Pancreas (tissue), 10 donors: ENCODE measurements around the gene ZNF444. TPM values are rescaled to one million over a fixed set of nuclear protein-coding genes. Genes with fewer than 3 reads are reported as not detected.
A peak's percentile ranks its signal among the peaks of the same experiment; 100 is the strongest.

Experiments
- ATAC-seq, 4 donors: fragments of 200-7000 bp; cut with Tn5 transposase; one replicate each; pipeline versions ENCODE4 v1.8.0 to v1.9.1; 2020; ENCODE audit warnings: mild to moderate bottlenecking in 4 of 4, moderate library complexity in 4 of 4
- DNase-seq, 6 donors: peaks; one replicate each; pipeline ENCODE4 v3.0.0-alpha.2; 2020
- FAIRE-seq: peaks from 2 replicates; lab custom pipeline; 2012; peaks lifted over from hg19 to GRCh38; lab: Jason Lieb, UNC
- H3K27ac ChIP-seq, 4 donors: fragments of 200-600 bp; sonication (generic); 1 replicate in 3 of 4; 2 replicates in 1 of 4; pipeline versions ENCODE4 v1.5.0 to v1.8.0; 2020
- H3K27me3 ChIP-seq, 4 donors: fragments of 200-600 bp; one replicate each; pipeline ENCODE4 v1.8.0; 2021
- H3K36me3 ChIP-seq, 3 donors: fragments of 200-600 bp; sonication (generic) in 1 of 3; one replicate each; pipeline versions ENCODE4 v1.5.0 to v1.8.0; 2020 to 2021
- H3K4me1 ChIP-seq, 3 donors: fragments of 200-600 bp; one replicate each; pipeline ENCODE4 v1.8.0; 2021
- H3K4me3 ChIP-seq, 4 donors: fragments of 200-600 bp; sonication (generic) in 2 of 4; one replicate each; pipeline versions ENCODE4 v1.5.0 to v1.8.0; 2020 to 2021
- H3K9me3 ChIP-seq, 4 donors: fragments of 200-600 bp; one replicate each; pipeline ENCODE4 v1.8.0; 2021
- CTCF ChIP-seq, 4 donors: fragments of 200-600 bp; sonication (generic) in 3 of 4; IDR thresholded peaks; one replicate each; pipeline versions ENCODE4 v1.5.0 to v1.8.0; 2021; ENCODE audit warnings: antibody characterized with exemption in 4 of 4
- WGBS, 2 donors: extraction: QIAGEN DNeasy Blood & Tissue Kit; methylation state at CpG; one replicate each; pipeline ENCODE4 v1.1.7; 2013; 5-methylcytosine and 5-hydroxymethylcytosine counted together
- intact Hi-C, 3 donors: fragments of 100-400 bp; cut with DNase I; formaldehyde crosslinking; loops; one replicate each; pipeline versions ENCODE4 v1.11.1 to v1.14.2; 2022
- polyA plus RNA-seq, 2 donors: library from polyadenylated mRNA; stranded (reverse); fragments of 200-250 nt; gene quantifications; one replicate each; pipeline ENCODE4 v1.2.3, GENCODE V29; 2013
- total RNA-seq, 6 donors: library from RNA; stranded (reverse); fragmentation: NEBNext Ultra II Directional in 4 of 6; extraction: Animal tissue kit (Norgen Biotek cat#: 25700) in 4 of 6; gene quantifications; one replicate each; pipeline versions ENCODE4 v1.2.1 to v1.2.4, GENCODE V29; 2021 to 2023
- donor health status: healthy with polysubstance abuse.
- donor health status: DM: no; HTN: no; CAD: no; lungs with moderate emphysema.
- donor health status: DM: no; HTN: no; CAD: no.
- donor health status: control.
- donor health status: control.
- donor health status: Bipolar disorder and iron deficiency.
- donor health status: DM: yes; HTN: yes; CAD: no.
- donor health status: DM: no; HTN: no; CAD: no.
- donor health status: DM: no; HTN: no; CAD: no.
- donor health status: DM: yes; HTN: yes; CAD: no.

Gene ZNF444
- total and polyA plus RNA-seq, 8 donors: 27.9 to 99.0 (median 34.2) TPM

- no peak overlapping the region for H3K4me3 ChIP-seq
- no peaks in the 10 kb centered on the region for H3K36me3 ChIP-seq
- H3K27me3 ChIP-seq: no peaks in the 10 kb centered on the region
- DNase-seq (no peak), ATAC-seq (no peak), FAIRE-seq (no peak)
- H3K27ac ChIP-seq: no peak overlapping the region
- intact Hi-C loops: loop anchor here in 2 of 3 donors (5.0 to 10.0 kb wide), 2 partner anchors 42 to 45 kb away; no protein-coding TSS in a partner anchor
- 88 to 92% methylated on average over 5 of the region's 5 CpGs for WGBS, 2 donors
- TF ChIP-seq CTCF (IDR thresholded peaks at IDR 0.05): no peak
- peaks cover 35 to 43% (median 40%) of the 10 kb centered on the region in 3 donors for H3K4me1 ChIP-seq
- H3K9me3 ChIP-seq: no peaks in the 10 kb centered on the region
Observed at GRCh38 chr19:56149656-56150038, 8.6 kb downstream of the ZNF444 start.

- Histone ChIP-seq H3K4me1 (peaks cover 29 to 36% (median 33%) of the 10 kb centered on the region in 3 donors), H3K36me3 (peaks cover 0 to 3% (median 0%) of the 10 kb centered on the region in 3 donors), H3K27me3 (no peaks in the 10 kb centered on the region), H3K9me3 (no peaks in the 10 kb centered on the region), H3K4me3 (no peak overlapping the region), H3K27ac (no peak overlapping the region)
- DNase-seq: no peak
- no peak for FAIRE-seq
- 70 to 73% methylated on average over 11 of the region's 11 CpGs for WGBS, 2 donors
- ATAC-seq: no peak
- no peak for TF ChIP-seq CTCF (IDR thresholded peaks at IDR 0.05)
- intact Hi-C loops: loop anchor here in 2 of 3 donors (5.0 to 10.0 kb wide), 2 partner anchors 43 to 46 kb away; no protein-coding TSS in a partner anchor
Observed at GRCh38 chr19:56150358-56150757, 9.3 kb downstream of the ZNF444 start.

DNA sequence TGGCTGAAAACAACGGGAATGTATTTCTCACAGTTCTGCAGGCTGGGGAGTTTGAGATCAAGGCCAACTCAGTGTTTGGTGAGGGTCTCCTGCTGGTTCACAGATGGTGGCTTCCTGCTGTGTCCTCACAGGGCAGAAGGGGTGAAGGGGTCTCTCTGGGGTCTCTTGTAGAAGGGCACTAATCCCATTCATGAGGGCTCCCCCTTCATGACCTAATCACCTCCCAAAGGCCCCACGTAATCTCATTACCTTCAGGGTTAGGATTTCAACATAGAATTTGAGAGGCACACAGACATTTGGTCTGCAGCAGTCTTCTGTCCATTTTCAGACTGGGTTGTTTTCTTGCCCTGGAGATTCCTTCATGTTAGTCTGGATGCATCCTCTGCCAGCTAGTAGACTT is 11.6 kb downstream of the ZNF444 start:
- no peak for ATAC-seq
- no peak for TF ChIP-seq CTCF (IDR thresholded peaks at IDR 0.05)
- DNase-seq: no peak
- 35 to 36% methylated on average over 2 of the region's 2 CpGs for WGBS, 2 donors
- Histone ChIP-seq H3K4me1 (peaks cover 18 to 26% (median 18%) of the 10 kb centered on the region in 3 donors), H3K36me3 (peaks cover 0 to 16% (median 0%) of the 10 kb centered on the region in 3 donors), H3K27me3 (no peaks in the 10 kb centered on the region), H3K4me3 (no peak overlapping the region), H3K9me3 (no peaks in the 10 kb centered on the region), H3K27ac (peak overlapping the region in 3 of 4 donors; percentile 18 to 73 (median 70))
- intact Hi-C loops: loop anchor here in 2 of 3 donors (5.0 to 10.0 kb wide), 2 partner anchors 45 to 48 kb away; no protein-coding TSS in a partner anchor
- no peak for FAIRE-seq

- peak in 1 of 6 donors; percentile 62 for DNase-seq
- Histone ChIP-seq H3K27ac (peak overlapping the region in 3 of 4 donors; percentile 18 to 73 (median 70)), H3K9me3 (no peaks in the 10 kb centered on the region), H3K4me3 (no peak overlapping the region), H3K27me3 (no peaks in the 10 kb centered on the region), H3K4me1 (peaks cover 18 to 26% (median 18%) of the 10 kb centered on the region in 3 donors), H3K36me3 (peaks cover 0 to 16% (median 0%) of the 10 kb centered on the region in 3 donors)
- ATAC-seq: peak; percentile 51 to 69 (median 58)
- WGBS, 2 donors: 25% methylated on average over 6 of the region's 6 CpGs
- intact Hi-C loops: loop anchor here in 2 of 3 donors (5.0 to 10.0 kb wide), 2 partner anchors 46 to 49 kb away; no protein-coding TSS in a partner anchor
- no peak for TF ChIP-seq CTCF (IDR thresholded peaks at IDR 0.05)
- no peak for FAIRE-seq
Observed at GRCh38 chr19:56153507-56153906, 12.4 kb downstream of the ZNF444 start.

GRCh38 chr19:56155124-56155687 is 14.1 kb downstream of the ZNF444 start:
- Histone ChIP-seq H3K27ac (no peak overlapping the region), H3K4me3 (no peak overlapping the region), H3K27me3 (no peaks in the 10 kb centered on the region), H3K4me1 (peaks cover 18 to 26% (median 18%) of the 10 kb centered on the region in 3 donors), H3K9me3 (no peaks in the 10 kb centered on the region), H3K36me3 (peaks cover 0 to 27% (median 3%) of the 10 kb centered on the region in 3 donors)
- WGBS, 2 donors: 46 to 52% methylated on average over 16 to 17 of the region's 17 CpGs
- DNase-seq (peak in 3 of 6 donors; percentile 51 to 76 (median 67)), ATAC-seq (peak; percentile 55 to 66 (median 61)), FAIRE-seq (no peak)
- intact Hi-C loops: loop anchor here in 1 of 3 donors (10.0 kb wide), 1 partner anchor 50 kb away; no protein-coding TSS in a partner anchor
- TF ChIP-seq CTCF (IDR thresholded peaks at IDR 0.05): peak in 2 of 4 donors; percentile 13 to 22
